KMS-11 (cell line): ENCODE data around the gene FYB1.

Experiments used
- H2AFZ ChIP-seq: fragments of 200-600 bp; sonication (generic); 2 replicates; pipeline ENCODE4 v1.6.1; 2016; ENCODE audit warnings: antibody characterized with exemption, mixed run types, low read depth
- H3K27ac ChIP-seq: fragments of 200-600 bp; sonication (generic); 2 replicates; pipeline ENCODE4 v1.6.1; 2016; ENCODE audit warnings: mild to moderate bottlenecking, mixed run types
- H3K27me3 ChIP-seq: fragments of 200-600 bp; sonication (generic); 2 replicates; pipeline ENCODE4 v1.6.1; 2017; ENCODE audit warnings: mild to moderate bottlenecking, low read depth, mixed run types, moderate library complexity; ENCODE audit not compliant: insufficient read depth
- H3K36me3 ChIP-seq: fragments of 200-600 bp; sonication (generic); 2 replicates; pipeline ENCODE4 v1.6.1; 2017; ENCODE audit warnings: mild to moderate bottlenecking, mixed run types; ENCODE audit not compliant: insufficient read depth
- H3K4me1 ChIP-seq: fragments of 200-600 bp; sonication (generic); 2 replicates; pipeline ENCODE4 v1.6.1; 2016; ENCODE audit warnings: mild to moderate bottlenecking, low read depth, mixed run types; ENCODE audit not compliant: poor library complexity, severe bottlenecking
- H3K4me2 ChIP-seq: fragments of 200-600 bp; sonication (generic); 2 replicates; pipeline ENCODE4 v1.7.0; 2016; ENCODE audit warnings: mild to moderate bottlenecking, mixed run types
- H3K4me3 ChIP-seq: fragments of 200-600 bp; sonication (generic); IDR thresholded peaks from 2 replicates; pipeline ENCODE4 v1.6.1; 2017; ENCODE audit warnings: low read depth, low read length, mixed read lengths; ENCODE audit not compliant: insufficient read depth
- H3K79me2 ChIP-seq: fragments of 200-600 bp; sonication (generic); 2 replicates; pipeline ENCODE4 v1.6.1; 2016; ENCODE audit warnings: low read depth, mixed run types; ENCODE audit not compliant: insufficient read depth
- H3K9ac ChIP-seq: fragments of 200-600 bp; sonication (generic); 2 replicates; pipeline ENCODE4 v1.6.1; 2016; ENCODE audit warnings: mild to moderate bottlenecking, mixed run types
- H4K20me1 ChIP-seq: fragments of 200-600 bp; sonication (generic); 2 replicates; pipeline ENCODE4 v1.6.1; 2016; ENCODE audit warnings: mild to moderate bottlenecking, mixed run types; ENCODE audit not compliant: insufficient read depth
- TF ChIP-seq, protein P1 (sequence below): fragments of 200-600 bp; sonication (generic); conservative IDR thresholded peaks from 2 replicates; pipeline ENCODE4 v1.6.1; 2017; ENCODE audit warnings: low read depth, mild to moderate bottlenecking, antibody characterized with exemption, low read length, moderate library complexity, mixed read lengths

The FYB1 gene

DNA sequence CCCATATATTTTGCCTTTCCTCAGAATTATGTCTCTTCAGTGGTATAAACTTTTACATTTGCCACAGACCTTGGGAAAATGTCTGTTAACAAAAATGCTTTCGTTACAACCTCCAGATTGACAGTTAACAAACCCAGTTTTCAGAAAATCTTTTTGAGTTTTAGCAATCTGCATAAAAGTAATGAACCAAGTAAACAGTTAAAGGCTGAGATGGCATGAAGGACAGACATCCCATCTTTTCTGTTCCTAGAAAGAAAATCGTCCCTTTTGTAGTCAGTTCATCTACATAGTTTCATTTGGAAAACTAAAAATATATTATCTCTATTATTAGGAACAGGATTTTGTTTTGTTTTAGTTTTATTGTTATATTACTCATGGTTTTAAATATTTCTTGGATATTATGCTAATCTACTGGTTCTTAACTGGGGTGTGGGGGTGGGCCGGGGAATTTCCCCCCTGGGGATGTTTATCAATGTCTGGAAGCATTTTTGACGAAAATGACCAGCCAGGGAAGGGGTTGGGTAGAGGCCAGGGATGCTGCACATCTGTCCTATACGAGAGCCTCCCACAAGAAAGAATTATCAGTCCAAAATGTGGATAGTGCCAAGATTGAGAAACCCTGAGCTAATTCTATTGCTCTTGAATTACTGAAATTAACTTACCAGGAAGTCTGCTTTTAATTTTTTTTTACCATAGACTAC is 11.9 kb downstream of the FYB1 start:
- TF ChIP-seq, protein P1, sequence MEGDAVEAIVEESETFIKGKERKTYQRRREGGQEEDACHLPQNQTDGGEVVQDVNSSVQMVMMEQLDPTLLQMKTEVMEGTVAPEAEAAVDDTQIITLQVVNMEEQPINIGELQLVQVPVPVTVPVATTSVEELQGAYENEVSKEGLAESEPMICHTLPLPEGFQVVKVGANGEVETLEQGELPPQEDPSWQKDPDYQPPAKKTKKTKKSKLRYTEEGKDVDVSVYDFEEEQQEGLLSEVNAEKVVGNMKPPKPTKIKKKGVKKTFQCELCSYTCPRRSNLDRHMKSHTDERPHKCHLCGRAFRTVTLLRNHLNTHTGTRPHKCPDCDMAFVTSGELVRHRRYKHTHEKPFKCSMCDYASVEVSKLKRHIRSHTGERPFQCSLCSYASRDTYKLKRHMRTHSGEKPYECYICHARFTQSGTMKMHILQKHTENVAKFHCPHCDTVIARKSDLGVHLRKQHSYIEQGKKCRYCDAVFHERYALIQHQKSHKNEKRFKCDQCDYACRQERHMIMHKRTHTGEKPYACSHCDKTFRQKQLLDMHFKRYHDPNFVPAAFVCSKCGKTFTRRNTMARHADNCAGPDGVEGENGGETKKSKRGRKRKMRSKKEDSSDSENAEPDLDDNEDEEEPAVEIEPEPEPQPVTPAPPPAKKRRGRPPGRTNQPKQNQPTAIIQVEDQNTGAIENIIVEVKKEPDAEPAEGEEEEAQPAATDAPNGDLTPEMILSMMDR = no peak
- Histone ChIP-seq H3K4me2 (no peak overlapping the region), H3K79me2 (no peaks in the 10 kb centered on the region), H2AFZ (no peak overlapping the region), H3K36me3 (no peaks in the 10 kb centered on the region), H3K27me3 (no peaks in the 10 kb centered on the region), H3K4me3 (no peak overlapping the region), H3K9ac (no peak overlapping the region), H3K27ac (no peak overlapping the region), H3K4me1 (no peaks in the 10 kb centered on the region), H4K20me1 (no peaks in the 10 kb centered on the region)

DNA sequence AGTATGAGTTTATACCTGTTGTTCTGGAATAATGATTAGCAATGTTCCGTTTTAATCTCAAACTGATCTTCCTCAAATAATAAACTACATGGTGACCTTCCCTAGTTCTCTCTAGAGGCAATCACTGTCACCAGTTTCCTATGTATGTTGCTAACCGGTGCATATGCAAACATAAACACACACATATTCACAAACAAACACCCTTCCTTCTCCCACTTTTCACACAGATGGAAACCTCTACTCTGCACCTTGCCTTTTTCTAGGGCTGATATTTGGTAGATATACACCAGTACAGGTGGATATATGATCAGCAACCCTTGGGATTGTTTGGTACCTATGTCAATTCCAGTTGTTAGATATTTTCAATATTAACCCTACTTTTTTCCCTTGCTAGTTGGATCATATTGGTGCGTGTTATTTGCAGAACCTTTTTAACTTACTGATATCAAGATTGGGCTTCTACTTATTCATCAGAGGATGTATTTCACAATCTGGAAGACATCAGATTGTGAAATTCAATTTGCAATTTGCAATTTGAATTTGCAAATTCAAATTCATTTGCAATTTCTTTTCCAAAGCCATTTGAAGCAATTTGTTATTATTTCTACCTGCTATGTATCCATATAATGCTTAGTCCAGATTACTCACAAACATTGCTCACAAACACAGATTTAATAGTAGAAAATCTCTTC is 12.6 kb downstream of the FYB1 start:
- Histone ChIP-seq H3K79me2 (no peaks in the 10 kb centered on the region), H3K27ac (no peak overlapping the region), H3K4me2 (no peak overlapping the region), H3K4me3 (no peak overlapping the region), H4K20me1 (no peaks in the 10 kb centered on the region), H3K4me1 (no peaks in the 10 kb centered on the region), H2AFZ (no peak overlapping the region), H3K36me3 (no peaks in the 10 kb centered on the region), H3K27me3 (no peaks in the 10 kb centered on the region), H3K9ac (no peak overlapping the region)
- TF ChIP-seq, protein P1 = no peak

DNA sequence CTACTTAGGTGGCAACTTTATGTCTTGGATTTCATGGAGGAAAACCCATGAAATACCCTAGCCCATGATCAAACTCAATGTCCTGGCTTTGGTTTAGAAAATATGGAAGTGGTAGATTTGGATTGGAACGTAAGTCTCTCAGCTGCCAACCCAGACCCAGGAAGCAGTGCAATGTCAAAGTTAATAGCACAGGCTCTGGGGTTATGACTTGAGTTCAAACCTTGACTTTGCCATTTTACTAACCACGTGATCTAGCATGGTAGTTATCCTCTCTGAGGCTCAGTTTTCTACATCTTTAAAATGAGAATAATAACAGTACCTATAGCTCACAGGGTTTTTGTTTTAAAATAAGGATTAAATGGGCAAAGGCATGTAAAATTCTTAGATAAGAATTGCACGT is 13.8 kb downstream of the FYB1 start:
- no peaks in the 10 kb centered on the region for H3K36me3 ChIP-seq
- no peak overlapping the region for H3K4me2 ChIP-seq
- H3K4me1 ChIP-seq = peaks cover 6% of the 10 kb centered on the region
- TF ChIP-seq, protein P1 = no peak
- no peak overlapping the region for H3K9ac ChIP-seq
- H2AFZ ChIP-seq = no peak overlapping the region
- H3K4me3 ChIP-seq = no peak overlapping the region
- no peaks in the 10 kb centered on the region for H4K20me1 ChIP-seq
- H3K27ac ChIP-seq = no peak overlapping the region
- no peaks in the 10 kb centered on the region for H3K27me3 ChIP-seq
- no peaks in the 10 kb centered on the region for H3K79me2 ChIP-seq

DNA sequence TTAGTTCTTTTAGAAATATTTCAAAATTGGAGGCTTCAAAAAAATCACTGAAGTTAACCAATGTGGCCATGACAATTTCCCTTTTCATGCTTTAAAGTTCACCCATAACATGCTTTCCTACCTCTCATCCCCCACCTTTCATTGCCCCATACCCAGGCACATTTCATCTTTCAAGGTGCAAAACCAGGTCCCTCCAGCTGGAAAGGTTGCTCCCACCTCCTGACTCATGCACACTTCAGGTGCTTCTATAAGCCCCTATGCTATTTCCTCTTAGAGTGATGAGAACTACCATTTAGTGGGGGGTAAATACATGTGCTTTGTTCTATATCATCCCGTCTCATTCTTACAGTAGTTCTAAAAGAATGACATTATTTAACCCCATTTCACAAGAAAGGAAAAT is 15.4 kb downstream of the FYB1 start:
- Histone ChIP-seq H3K36me3 (no peaks in the 10 kb centered on the region), H2AFZ (no peak overlapping the region), H3K4me2 (no peak overlapping the region), H3K27me3 (no peaks in the 10 kb centered on the region), H3K4me1 (peaks cover 6% of the 10 kb centered on the region), H3K79me2 (no peaks in the 10 kb centered on the region), H4K20me1 (no peaks in the 10 kb centered on the region), H3K27ac (no peak overlapping the region), H3K9ac (no peak overlapping the region), H3K4me3 (no peak overlapping the region)
- TF ChIP-seq, protein P1 = no peak
